ENCODE results near the gene TICRR.

TICRR gene

GRCh38 chr15:89630974-89631901 lies 56.0 kb downstream of the TICRR start:
- no peak for DNase-seq

- DNase-seq: no peak
Measured at GRCh38 chr15:89631902-89632264, 56.6 kb downstream of the TICRR start.

GRCh38 chr15:89632563-89633430 lies 57.5 kb downstream of the TICRR start:
- no peak for DNase-seq

GRCh38 chr15:89633585-89633984 lies 58.3 kb downstream of the TICRR start:
- no peak for DNase-seq

DNA sequence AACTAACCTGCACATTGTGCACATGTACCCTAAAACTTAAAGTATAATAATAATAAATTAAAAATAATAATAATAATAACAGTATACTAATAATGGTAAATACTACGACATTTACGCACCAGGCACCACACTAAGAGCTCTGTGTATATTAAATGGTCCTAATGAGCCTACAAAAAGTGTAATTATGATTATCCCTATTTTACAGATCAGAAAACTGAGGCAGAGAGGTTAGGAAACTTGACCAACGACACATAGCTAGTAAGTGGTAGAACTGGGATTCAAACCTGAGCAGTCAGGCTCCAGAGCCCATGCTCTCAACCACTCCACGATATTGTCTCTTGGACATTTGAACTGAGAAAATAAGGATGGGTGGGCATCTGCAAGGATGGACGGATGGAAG lies 65.0 kb downstream of the TICRR start:
- no peak for DNase-seq

GRCh38 chr15:89641053-89641452 lies 65.8 kb downstream of the TICRR start:
- no peak for DNase-seq

GRCh38 chr15:89642106-89642505 lies 66.8 kb downstream of the TICRR start:
- DNase-seq: no peak

- no peak for DNase-seq
Measured at GRCh38 chr15:89645680-89646079, 70.4 kb downstream of the TICRR start.

GRCh38 chr15:89646416-89647141 lies 71.3 kb downstream of the TICRR start:
- no peak for DNase-seq

- no peak for DNase-seq
Measured at GRCh38 chr15:89647191-89647851, 72.1 kb downstream of the TICRR start.

- no peak for DNase-seq
Measured at GRCh38 chr15:89648106-89649012, 73.1 kb downstream of the TICRR start.

DNA sequence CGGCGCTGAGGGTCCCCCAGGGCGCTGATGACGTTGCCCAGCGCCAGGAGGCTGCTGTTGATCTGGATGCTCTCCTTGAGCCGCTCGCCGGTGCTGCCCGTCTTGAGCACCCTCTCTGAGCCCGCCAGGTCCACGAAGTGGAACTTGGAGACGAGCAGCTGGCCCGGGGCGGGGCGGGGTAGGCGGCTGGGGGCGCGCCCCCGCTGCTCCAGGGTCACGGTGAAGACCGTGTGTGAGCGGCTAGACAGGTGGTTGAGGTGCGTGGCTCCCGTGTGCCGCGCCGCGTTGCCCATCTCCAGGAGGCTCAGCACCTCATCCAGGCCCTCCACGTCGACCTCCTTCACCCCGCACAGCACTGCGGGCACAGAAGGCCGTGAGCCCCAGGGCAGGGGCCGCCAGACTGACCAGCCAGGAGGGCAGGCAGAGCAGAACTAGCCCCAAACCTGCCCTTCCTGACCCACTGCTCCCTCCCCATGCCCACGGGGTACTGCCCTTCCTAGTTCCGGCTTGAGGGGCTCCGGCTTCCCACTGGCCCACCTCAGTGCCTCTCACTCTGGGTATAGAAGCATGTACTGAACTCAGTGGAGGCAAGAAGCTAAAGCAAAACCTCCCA lies 73.8 kb downstream of the TICRR start:
- DNase-seq: no peak

DNA sequence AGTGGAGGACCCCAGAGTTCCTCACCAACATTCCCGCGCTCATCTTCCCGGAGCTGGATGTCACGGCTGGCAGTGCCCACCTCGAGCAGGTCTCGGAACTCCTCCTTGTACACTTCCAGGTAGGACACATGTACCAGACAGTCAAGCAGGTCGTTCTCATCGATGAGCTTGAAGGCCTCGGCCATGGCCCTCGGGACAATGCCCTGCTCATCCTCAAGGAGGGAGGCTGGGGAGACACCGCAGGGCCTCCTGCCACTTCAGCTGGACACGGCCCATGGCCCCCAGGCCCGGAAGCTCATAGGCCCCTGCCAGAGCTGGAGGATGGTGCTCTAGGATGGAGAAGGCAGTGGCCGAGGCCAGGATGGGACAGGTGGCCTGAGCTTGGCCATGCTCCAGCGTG lies 74.4 kb downstream of the TICRR start:
- no peak for DNase-seq

DNA sequence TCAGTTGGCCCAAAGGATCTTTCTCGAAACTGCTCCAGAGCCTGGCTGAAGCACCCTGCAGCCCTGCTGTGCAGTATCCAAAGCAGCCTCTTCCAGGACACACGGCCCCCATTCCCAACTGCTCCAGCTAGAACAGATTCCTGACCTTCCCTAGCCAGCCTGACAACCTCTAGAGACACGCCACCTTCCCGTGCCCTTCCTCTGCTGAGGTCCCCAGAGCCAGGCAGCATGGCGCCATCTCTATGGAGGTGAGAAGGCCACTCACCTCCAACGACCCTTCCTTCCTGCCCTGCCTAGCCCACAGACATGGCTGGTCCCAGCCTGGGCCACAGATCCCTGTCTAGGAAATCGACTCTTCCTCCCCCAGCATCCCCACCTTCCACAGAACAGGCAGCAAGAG lies 76.9 kb downstream of the TICRR start:
- DNase-seq: no peak

GRCh38 chr15:89652666-89653065 lies 77.4 kb downstream of the TICRR start:
- no peak for DNase-seq

GRCh38 chr15:89653578-89653977 lies 78.3 kb downstream of the TICRR start:
- no peak for DNase-seq

DNA sequence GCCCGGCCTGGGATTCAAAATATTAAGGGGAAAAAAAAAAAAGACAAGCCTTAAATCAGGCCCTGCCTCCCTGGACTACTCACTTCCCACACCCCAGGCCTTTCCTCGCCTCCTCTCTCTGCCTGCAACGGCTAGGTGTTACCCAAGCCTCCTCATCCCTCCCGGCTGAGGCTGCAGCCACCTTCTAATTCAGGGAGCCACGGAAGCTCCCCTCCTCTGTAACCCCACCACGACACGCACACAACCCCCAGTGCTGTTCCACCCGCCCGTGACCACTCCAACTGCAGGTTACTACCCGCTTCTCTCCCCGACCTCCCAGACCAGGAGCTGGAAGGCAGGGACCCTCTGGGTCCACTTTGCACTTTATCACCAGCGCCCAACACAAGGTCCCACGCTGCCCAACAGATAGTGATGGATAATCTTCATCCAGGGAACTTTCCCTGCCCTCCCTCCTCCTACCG lies 79.1 kb downstream of the TICRR start:
- DNase-seq: no peak

DNA sequence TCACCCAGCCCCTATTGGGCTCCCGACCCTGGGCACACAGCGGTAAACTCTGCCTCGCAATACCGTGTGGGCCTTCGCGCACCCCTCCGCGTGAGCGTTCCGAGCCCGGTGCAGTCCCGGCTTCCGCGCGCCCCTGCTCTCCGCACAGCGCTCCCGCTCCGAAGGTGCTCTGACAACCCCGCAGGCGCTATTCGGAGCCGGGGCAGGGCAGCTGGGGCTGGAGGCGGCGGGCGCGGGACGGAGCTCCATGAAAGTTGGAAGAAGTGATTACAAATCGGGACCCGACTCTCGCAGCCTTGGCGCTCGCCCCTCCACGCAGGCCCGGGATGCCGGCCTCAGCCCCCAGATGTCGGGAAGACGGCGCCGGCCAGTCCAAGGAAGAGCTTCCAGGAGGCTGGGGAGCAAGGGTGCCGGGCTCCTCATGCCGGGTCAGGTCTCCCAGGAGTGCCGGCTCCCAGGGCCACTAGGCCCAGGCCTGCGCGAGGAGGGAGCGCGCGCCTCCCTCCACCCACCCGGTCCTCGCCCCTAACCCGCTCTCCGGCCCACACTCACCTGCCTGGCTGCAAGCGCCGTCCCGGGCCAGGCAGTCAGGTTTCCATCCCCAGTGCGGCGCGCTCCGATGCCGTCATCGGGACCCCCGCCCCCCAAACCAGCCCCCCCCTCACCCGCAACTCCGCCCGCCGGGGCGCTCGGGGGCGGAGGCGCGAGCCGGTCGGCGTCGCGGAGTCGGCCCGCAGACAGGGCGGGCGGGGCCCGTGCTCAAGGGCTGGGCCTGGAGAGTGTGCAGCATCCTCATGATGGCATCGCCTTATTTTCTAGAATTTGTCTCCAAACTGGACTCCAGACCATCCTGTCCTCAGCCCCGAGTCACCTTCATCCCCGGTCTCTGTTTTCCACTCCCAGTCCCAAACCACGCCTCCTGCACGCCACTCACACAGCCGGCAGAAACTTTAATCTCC lies 79.9 kb downstream of the TICRR start, which contains the start of gene KIF7:
KIF7 (minus strand) TSS at position 621 of the 959 bp plus-strand sequence. CDS start 2,537 bp downstream, outside the sequence.
- DNase-seq: no peak

- DNase-seq: no peak
Measured at GRCh38 chr15:89656116-89656815, 81.0 kb downstream of the TICRR start.

Data from NCI-H1417 treated with DMSO at 0.1 percent for 48 hours (cell line).